NCI-H1694 (cell line): Measurements from ENCODE around the gene NAV2.
"Not testable (repeated sequence)": the region's sequence is repeated elsewhere in the genome, so short reads cannot be mapped to it uniquely, and the experiment has no call there.

Source experiments
- DNase-seq: peaks from one replicate; lab custom pipeline; 2025; lab: John Stamatoyannopoulos, UW

Gene NAV2

GRCh38 chr11:20000022-20000350, 287.3 kb downstream of the NAV2 start:
- DNase-seq, result no peak

- no peak for DNase-seq
Measured at GRCh38 chr11:20000351-20001134, 287.9 kb downstream of the NAV2 start.

GRCh38 chr11:20002312-20003216, 289.9 kb downstream of the NAV2 start:
- no peak for DNase-seq

- no peak for DNase-seq
Measured at GRCh38 chr11:20003351-20003750, 290.7 kb downstream of the NAV2 start.

GRCh38 chr11:20004866-20005265, 292.2 kb downstream of the NAV2 start:
- DNase-seq, result no peak

GRCh38 chr11:20005747-20006146, 293.1 kb downstream of the NAV2 start:
- DNase-seq, result no peak

GRCh38 chr11:20006618-20007017, 294.0 kb downstream of the NAV2 start:
- not testable (repeated sequence) for DNase-seq

GRCh38 chr11:20007386-20007785, 294.7 kb downstream of the NAV2 start:
- DNase-seq, result no peak

- DNase-seq, result no peak
Measured at GRCh38 chr11:20008190-20008870, 295.7 kb downstream of the NAV2 start.

GRCh38 chr11:20008871-20009644, 296.4 kb downstream of the NAV2 start:
- no peak for DNase-seq

- DNase-seq, result no peak
Measured at GRCh38 chr11:20010156-20010850, 297.7 kb downstream of the NAV2 start.

GRCh38 chr11:20010851-20011225, 298.2 kb downstream of the NAV2 start:
- DNase-seq, result no peak

- no peak for DNase-seq
Measured at GRCh38 chr11:20011307-20011951, 298.8 kb downstream of the NAV2 start.

- no peak for DNase-seq
Measured at GRCh38 chr11:20013346-20014066, 300.9 kb downstream of the NAV2 start.

GRCh38 chr11:20014067-20014402, 301.4 kb downstream of the NAV2 start:
- no peak for DNase-seq

- no peak for DNase-seq
Measured at GRCh38 chr11:20015101-20015500, 302.5 kb downstream of the NAV2 start.

- no peak for DNase-seq
Measured at GRCh38 chr11:20015529-20016427, 303.1 kb downstream of the NAV2 start.

- DNase-seq, result no peak
Measured at GRCh38 chr11:20016526-20016925, 303.9 kb downstream of the NAV2 start.

GRCh38 chr11:20017320-20017719, 304.7 kb downstream of the NAV2 start:
- DNase-seq, result no peak
